HEK293 (cell line): ENCODE data around the gene CD79A.

ENCODE experiments used
- GLIS2 ChIP-seq: fragments of 450-650 bp; formaldehyde crosslinking; IDR thresholded peaks from 2 replicates; pipeline ENCODE4 v1.5.1; 2016; ENCODE audit warnings: missing biosample characterization, missing genetic modification characterization
- SETDB1 ChIP-seq: IDR thresholded peaks from one replicate; pipeline ENCODE4 v1.6.1; 2017; ENCODE audit warnings: mild to moderate bottlenecking, low read length, moderate library complexity, mixed read lengths; ENCODE audit not compliant: insufficient read length
- ZBTB20 ChIP-seq: fragments of 450-650 bp; formaldehyde crosslinking; IDR thresholded peaks from 2 replicates; pipeline ENCODE4 v1.5.1; 2016; ENCODE audit warnings: missing biosample characterization, missing genetic modification characterization
- ZNF10 ChIP-seq: fragments of 450-650 bp; formaldehyde crosslinking; IDR thresholded peaks from 2 replicates; pipeline ENCODE4 v1.5.1; 2017; ENCODE audit warnings: missing biosample characterization, missing genetic modification characterization
- ZNF157 ChIP-seq: fragments of 450-650 bp; formaldehyde crosslinking; IDR thresholded peaks from 2 replicates; pipeline ENCODE4 v1.5.1; 2016; ENCODE audit warnings: missing biosample characterization, missing genetic modification characterization
- ZNF266 ChIP-seq: fragments of 450-650 bp; formaldehyde crosslinking; IDR thresholded peaks from 2 replicates; pipeline ENCODE4 v1.5.1; 2016; ENCODE audit warnings: missing biosample characterization, missing genetic modification characterization, low read depth
- ZNF324 ChIP-seq: fragments of 450-650 bp; formaldehyde crosslinking; IDR thresholded peaks from 2 replicates; pipeline ENCODE4 v1.5.1; 2016; ENCODE audit warnings: missing biosample characterization, missing genetic modification characterization
- ZNF510 ChIP-seq: fragments of 450-650 bp; formaldehyde crosslinking; IDR thresholded peaks from 2 replicates; pipeline ENCODE4 v1.5.1; 2018; ENCODE audit warnings: mild to moderate bottlenecking, missing genetic modification characterization, missing biosample characterization; ENCODE audit not compliant: insufficient replicate concordance
- ZNF610 ChIP-seq: fragments of 450-650 bp; formaldehyde crosslinking; IDR thresholded peaks from 2 replicates; pipeline ENCODE4 v1.5.1; 2016; ENCODE audit warnings: missing biosample characterization, missing genetic modification characterization, borderline replicate concordance
- ZNF621 ChIP-seq: fragments of 450-650 bp; formaldehyde crosslinking; IDR thresholded peaks from 2 replicates; pipeline ENCODE4 v1.5.1; 2017; ENCODE audit warnings: missing biosample characterization, missing genetic modification characterization
- ZNF660 ChIP-seq: fragments of 450-650 bp; IDR thresholded peaks from 2 replicates; pipeline ENCODE4 v1.5.1; 2018; ENCODE audit warnings: missing biosample characterization, mild to moderate bottlenecking, missing genetic modification characterization
- TF ChIP-seq, protein P1 (sequence below): fragments of 450-650 bp; formaldehyde crosslinking; IDR thresholded peaks from 2 replicates; pipeline ENCODE4 v1.5.1; 2016; ENCODE audit warnings: missing biosample characterization, missing genetic modification characterization, low read depth
- TF ChIP-seq, protein P2 (sequence below): fragments of 450-650 bp; formaldehyde crosslinking; IDR thresholded peaks from 2 replicates; pipeline ENCODE4 v1.5.1; 2016; ENCODE audit warnings: missing biosample characterization, missing genetic modification characterization
- TF ChIP-seq, protein P3 (sequence below): fragments of 450-650 bp; formaldehyde crosslinking; IDR thresholded peaks from 2 replicates; pipeline ENCODE4 v1.5.1; 2016; ENCODE audit warnings: missing biosample characterization, missing genetic modification characterization
- TF ChIP-seq, protein P4 (sequence below): fragments of 450-650 bp; formaldehyde crosslinking; IDR thresholded peaks from 2 replicates; pipeline ENCODE4 v1.5.1; 2016; ENCODE audit warnings: missing biosample characterization, missing genetic modification characterization
- TF ChIP-seq, protein P5 (sequence below): fragments of 450-650 bp; formaldehyde crosslinking; conservative IDR thresholded peaks from 2 replicates; pipeline ENCODE4 v1.5.1; 2016; ENCODE audit warnings: low read depth, missing biosample characterization, missing genetic modification characterization

Gene CD79A

DNA sequence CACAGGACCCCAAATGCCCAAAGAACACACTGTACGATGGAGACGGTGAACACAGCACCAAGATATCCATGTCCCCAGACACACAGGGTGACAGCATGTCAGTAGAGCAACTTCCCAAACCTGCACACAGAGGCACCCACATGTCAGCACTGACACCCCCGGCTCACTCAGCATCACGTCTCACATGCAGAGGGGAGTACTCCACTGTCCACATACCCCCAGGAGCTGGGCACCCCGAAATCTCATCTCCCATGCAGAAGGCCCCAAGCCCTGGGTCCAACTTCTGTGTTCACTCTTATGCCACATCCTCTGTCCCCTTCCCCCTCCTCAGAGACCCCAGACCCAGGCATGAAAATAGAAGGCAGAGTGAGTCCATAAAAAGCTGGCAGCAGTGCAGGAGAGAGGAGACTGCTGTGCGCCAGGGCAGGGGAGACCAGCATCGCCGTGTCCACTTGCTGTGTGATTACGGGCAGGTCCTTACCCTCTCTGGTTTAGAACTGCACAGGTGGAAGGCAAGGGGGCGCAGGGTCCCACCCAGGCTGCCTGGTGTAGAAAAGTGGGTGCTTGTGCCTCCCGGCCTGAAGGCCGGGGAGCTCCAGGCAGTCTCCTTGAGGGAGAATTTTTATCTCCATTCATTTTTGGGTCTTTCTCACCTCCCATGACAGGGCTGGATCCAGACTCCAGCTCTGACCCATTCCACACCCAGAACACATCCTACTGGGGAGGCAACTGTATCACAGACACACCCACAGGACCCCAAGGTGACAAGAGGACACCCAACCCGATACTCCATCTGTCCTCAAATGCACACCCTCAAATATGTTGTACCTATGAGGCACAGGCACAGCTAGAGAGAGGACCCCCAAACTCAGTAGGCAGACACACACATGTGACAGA, 34.2 kb downstream of the CD79A start (continued):
- TF ChIP-seq, protein P1, sequence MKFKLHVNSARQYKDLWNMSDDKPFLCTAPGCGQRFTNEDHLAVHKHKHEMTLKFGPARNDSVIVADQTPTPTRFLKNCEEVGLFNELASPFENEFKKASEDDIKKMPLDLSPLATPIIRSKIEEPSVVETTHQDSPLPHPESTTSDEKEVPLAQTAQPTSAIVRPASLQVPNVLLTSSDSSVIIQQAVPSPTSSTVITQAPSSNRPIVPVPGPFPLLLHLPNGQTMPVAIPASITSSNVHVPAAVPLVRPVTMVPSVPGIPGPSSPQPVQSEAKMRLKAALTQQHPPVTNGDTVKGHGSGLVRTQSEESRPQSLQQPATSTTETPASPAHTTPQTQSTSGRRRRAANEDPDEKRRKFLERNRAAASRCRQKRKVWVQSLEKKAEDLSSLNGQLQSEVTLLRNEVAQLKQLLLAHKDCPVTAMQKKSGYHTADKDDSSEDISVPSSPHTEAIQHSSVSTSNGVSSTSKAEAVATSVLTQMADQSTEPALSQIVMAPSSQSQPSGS (tag by site-specific recombination): no peak
- TF ChIP-seq, protein P2, sequence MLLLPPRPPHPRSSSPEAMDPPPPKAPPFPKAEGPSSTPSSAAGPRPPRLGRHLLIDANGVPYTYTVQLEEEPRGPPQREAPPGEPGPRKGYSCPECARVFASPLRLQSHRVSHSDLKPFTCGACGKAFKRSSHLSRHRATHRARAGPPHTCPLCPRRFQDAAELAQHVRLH: no peak
- TF ChIP-seq ZNF10 (no peak), ZNF157 (no peak), ZNF324 (no peak), SETDB1 (no peak), ZNF266 (no peak), ZNF510 (tag by site-specific recombination) (no peak), GLIS2 (tag by site-specific recombination) (0 out of 2 replicates have a peak, but pooled peaks have one; percentile 16), ZNF621 (tag by site-specific recombination) (0 out of 2 replicates have a peak, but pooled peaks have one; percentile 43), ZBTB20 (tag by site-specific recombination) (peak; percentile 45; the same call in 1 of the 2 replicates), ZNF610 (no peak), ZNF660 (tag by site-specific recombination) (no peak)
- TF ChIP-seq, protein P3, sequence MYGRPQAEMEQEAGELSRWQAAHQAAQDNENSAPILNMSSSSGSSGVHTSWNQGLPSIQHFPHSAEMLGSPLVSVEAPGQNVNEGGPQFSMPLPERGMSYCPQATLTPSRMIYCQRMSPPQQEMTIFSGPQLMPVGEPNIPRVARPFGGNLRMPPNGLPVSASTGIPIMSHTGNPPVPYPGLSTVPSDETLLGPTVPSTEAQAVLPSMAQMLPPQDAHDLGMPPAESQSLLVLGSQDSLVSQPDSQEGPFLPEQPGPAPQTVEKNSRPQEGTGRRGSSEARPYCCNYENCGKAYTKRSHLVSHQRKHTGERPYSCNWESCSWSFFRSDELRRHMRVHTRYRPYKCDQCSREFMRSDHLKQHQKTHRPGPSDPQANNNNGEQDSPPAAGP: no peak
- TF ChIP-seq, protein P4, sequence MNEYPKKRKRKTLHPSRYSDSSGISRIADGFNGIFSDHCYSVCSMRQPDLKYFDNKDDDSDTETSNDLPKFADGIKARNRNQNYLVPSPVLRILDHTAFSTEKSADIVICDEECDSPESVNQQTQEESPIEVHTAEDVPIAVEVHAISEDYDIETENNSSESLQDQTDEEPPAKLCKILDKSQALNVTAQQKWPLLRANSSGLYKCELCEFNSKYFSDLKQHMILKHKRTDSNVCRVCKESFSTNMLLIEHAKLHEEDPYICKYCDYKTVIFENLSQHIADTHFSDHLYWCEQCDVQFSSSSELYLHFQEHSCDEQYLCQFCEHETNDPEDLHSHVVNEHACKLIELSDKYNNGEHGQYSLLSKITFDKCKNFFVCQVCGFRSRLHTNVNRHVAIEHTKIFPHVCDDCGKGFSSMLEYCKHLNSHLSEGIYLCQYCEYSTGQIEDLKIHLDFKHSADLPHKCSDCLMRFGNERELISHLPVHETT (tag by site-specific recombination): no peak
- TF ChIP-seq, protein P5, sequence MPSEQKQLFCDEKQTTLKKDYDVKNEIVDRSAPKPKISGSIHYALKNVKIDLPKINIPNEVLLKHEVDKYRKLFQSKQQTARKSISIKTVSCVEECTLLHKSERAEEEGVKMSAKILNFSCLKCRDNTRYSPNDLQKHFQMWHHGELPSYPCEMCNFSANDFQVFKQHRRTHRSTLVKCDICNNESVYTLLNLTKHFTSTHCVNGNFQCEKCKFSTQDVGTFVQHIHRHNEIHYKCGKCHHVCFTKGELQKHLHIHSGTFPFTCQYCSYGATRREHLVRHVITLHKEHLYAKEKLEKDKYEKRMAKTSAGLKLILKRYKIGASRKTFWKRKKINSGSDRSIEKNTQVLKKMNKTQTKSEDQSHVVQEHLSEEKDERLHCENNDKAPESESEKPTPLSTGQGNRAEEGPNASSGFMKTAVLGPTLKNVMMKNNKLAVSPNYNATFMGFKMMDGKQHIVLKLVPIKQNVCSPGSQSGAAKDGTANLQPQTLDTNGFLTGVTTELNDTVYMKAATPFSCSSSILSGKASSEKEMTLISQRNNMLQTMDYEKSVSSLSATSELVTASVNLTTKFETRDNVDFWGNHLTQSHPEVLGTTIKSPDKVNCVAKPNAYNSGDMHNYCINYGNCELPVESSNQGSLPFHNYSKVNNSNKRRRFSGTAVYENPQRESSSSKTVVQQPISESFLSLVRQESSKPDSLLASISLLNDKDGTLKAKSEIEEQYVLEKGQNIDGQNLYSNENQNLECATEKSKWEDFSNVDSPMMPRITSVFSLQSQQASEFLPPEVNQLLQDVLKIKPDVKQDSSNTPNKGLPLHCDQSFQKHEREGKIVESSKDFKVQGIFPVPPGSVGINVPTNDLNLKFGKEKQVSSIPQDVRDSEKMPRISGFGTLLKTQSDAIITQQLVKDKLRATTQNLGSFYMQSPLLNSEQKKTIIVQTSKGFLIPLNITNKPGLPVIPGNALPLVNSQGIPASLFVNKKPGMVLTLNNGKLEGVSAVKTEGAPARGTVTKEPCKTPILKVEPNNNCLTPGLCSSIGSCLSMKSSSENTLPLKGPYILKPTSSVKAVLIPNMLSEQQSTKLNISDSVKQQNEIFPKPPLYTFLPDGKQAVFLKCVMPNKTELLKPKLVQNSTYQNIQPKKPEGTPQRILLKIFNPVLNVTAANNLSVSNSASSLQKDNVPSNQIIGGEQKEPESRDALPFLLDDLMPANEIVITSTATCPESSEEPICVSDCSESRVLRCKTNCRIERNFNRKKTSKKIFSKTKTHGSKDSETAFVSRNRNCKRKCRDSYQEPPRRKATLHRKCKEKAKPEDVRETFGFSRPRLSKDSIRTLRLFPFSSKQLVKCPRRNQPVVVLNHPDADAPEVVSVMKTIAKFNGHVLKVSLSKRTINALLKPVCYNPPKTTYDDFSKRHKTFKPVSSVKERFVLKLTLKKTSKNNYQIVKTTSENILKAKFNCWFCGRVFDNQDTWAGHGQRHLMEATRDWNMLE (tag by site-specific recombination): no peak
